Measurements from ENCODE around the gene FKBP4. TPM values are rescaled to one million over a fixed set of nuclear protein-coding genes. Genes with fewer than 3 reads are reported as not detected.
A peak's percentile ranks its signal among the peaks of the same experiment; 100 is the strongest.

The FKBP4 gene
- total RNA-seq, 1 donor from 2014 or later, result 81.6 TPM

GRCh38 chr12:2803635-2804392 is 9.0 kb downstream of the FKBP4 start:
- FAIRE-seq, result no peak
- no peak for DNase-seq (ENCODE audit: low read depth)
- H3K4me3 ChIP-seq (ENCODE audit: low read depth, low read length), result no peak overlapping the region
- no peak for TF ChIP-seq CTCF (IDR thresholded peaks at IDR 0.05; ENCODE audit: insufficient read depth, low read length, severe bottlenecking)
- no peaks in the 10 kb centered on the region for H3K27me3 ChIP-seq (ENCODE audit: control insufficient read depth, insufficient read depth, low read length)
- peaks cover 41% of the 10 kb centered on the region for H3K36me3 ChIP-seq (ENCODE audit: control insufficient read depth, insufficient read depth, low read length)

GRCh38 chr12:2804393-2805142 is 9.8 kb downstream of the FKBP4 start:
- FAIRE-seq (no peak), DNase-seq (ENCODE audit: low read depth) (no peak)
- H3K36me3 ChIP-seq (ENCODE audit: control insufficient read depth, insufficient read depth, low read length), result peaks cover 36% of the 10 kb centered on the region
- TF ChIP-seq CTCF (IDR thresholded peaks at IDR 0.05; ENCODE audit: insufficient read depth, low read length, severe bottlenecking), result no peak
- no peak overlapping the region for H3K4me3 ChIP-seq (ENCODE audit: low read depth, low read length)
- H3K27me3 ChIP-seq (ENCODE audit: control insufficient read depth, insufficient read depth, low read length), result no peaks in the 10 kb centered on the region

GRCh38 chr12:2805143-2805520 is 10.4 kb downstream of the FKBP4 start:
- TF ChIP-seq CTCF (IDR thresholded peaks at IDR 0.05; ENCODE audit: insufficient read depth, low read length, severe bottlenecking), result no peak
- FAIRE-seq (no peak), DNase-seq (ENCODE audit: low read depth) (no peak)
- peaks cover 30% of the 10 kb centered on the region for H3K36me3 ChIP-seq (ENCODE audit: control insufficient read depth, insufficient read depth, low read length)
- no peaks in the 10 kb centered on the region for H3K27me3 ChIP-seq (ENCODE audit: control insufficient read depth, insufficient read depth, low read length)
- H3K4me3 ChIP-seq (ENCODE audit: low read depth, low read length), result no peak overlapping the region

GRCh38 chr12:2806700-2807099 is 11.9 kb downstream of the FKBP4 start:
- no peak for TF ChIP-seq CTCF (IDR thresholded peaks at IDR 0.05; ENCODE audit: insufficient read depth, low read length, severe bottlenecking)
- H3K36me3 ChIP-seq (ENCODE audit: control insufficient read depth, insufficient read depth, low read length), result peaks cover 17% of the 10 kb centered on the region
- no peak overlapping the region for H3K4me3 ChIP-seq (ENCODE audit: low read depth, low read length)
- H3K27me3 ChIP-seq (ENCODE audit: control insufficient read depth, insufficient read depth, low read length), result no peaks in the 10 kb centered on the region
- no peak for FAIRE-seq
- DNase-seq (ENCODE audit: low read depth), result no peak

GRCh38 chr12:2811801-2812200 is 17.0 kb downstream of the FKBP4 start:
- no peak for DNase-seq (ENCODE audit: low read depth)
- FAIRE-seq, result no peak
- H3K4me3 ChIP-seq (ENCODE audit: low read depth, low read length), result peak overlapping the region; percentile 85
- H3K36me3 ChIP-seq (ENCODE audit: control insufficient read depth, insufficient read depth, low read length), result no peaks in the 10 kb centered on the region
- TF ChIP-seq CTCF (IDR thresholded peaks at IDR 0.05; ENCODE audit: insufficient read depth, low read length, severe bottlenecking), result no peak
- H3K27me3 ChIP-seq (ENCODE audit: control insufficient read depth, insufficient read depth, low read length), result no peaks in the 10 kb centered on the region

Data from bronchial epithelial cell (primary cell).